Measurements from ENCODE around the gene RANBP3. TPM values are rescaled to one million over a fixed set of nuclear protein-coding genes. Genes with fewer than 3 reads are reported as not detected.
"Not testable (repeated sequence)": the region's sequence is repeated elsewhere in the genome, so short reads cannot be mapped to it uniquely, and the experiment has no call there.

RANBP3 gene
- polyA plus RNA-seq, 10 donors, result 38.4 to 50.4 (median 46.4) TPM

- no peak for DNase-seq
These were observed 32.2 kb upstream of the RANBP3 start for GRCh38 chr19:6010107-6010506.

GRCh38 chr19:6007866-6008265 is 29.9 kb upstream of the RANBP3 start:
- no peak for DNase-seq

GRCh38 chr19:6006896-6007295 is 29.0 kb upstream of the RANBP3 start:
- DNase-seq, result no peak

GRCh38 chr19:6006070-6006446 is 28.1 kb upstream of the RANBP3 start:
- DNase-seq, result not testable (repeated sequence)

- DNase-seq, result no peak
These were observed 27.6 kb upstream of the RANBP3 start for GRCh38 chr19:6005321-6006069.

GRCh38 chr19:6003976-6004375 is 26.0 kb upstream of the RANBP3 start:
- DNase-seq, result no peak

GRCh38 chr19:6002591-6002990 is 24.7 kb upstream of the RANBP3 start:
- no peak for DNase-seq

GRCh38 chr19:6000228-6000847 is 22.4 kb upstream of the RANBP3 start:
- DNase-seq, result no peak

GRCh38 chr19:5999693-6000092 is 21.8 kb upstream of the RANBP3 start:
- no peak for DNase-seq

GRCh38 chr19:5997371-5997770 is 19.4 kb upstream of the RANBP3 start:
- DNase-seq, result no peak

- DNase-seq, result no peak
These were observed 18.8 kb upstream of the RANBP3 start for GRCh38 chr19:5996623-5997320.

- no peak for DNase-seq
These were observed 18.2 kb upstream of the RANBP3 start for GRCh38 chr19:5996102-5996501.

GRCh38 chr19:5995606-5996005 is 17.7 kb upstream of the RANBP3 start:
- DNase-seq, result no peak

GRCh38 chr19:5994405-5995165 is 16.6 kb upstream of the RANBP3 start:
- no peak for DNase-seq

- DNase-seq, result peak in 2 of 3 donors; percentile 67 to 87
These were observed 15.9 kb upstream of the RANBP3 start for GRCh38 chr19:5993648-5994358.

- DNase-seq, result peak in 1 of 3 donors; percentile 74
These were observed 15.3 kb upstream of the RANBP3 start for GRCh38 chr19:5993201-5993600.

- DNase-seq, result no peak
These were observed 14.8 kb upstream of the RANBP3 start for GRCh38 chr19:5992756-5993155.

- DNase-seq, result no peak
These were observed 13.4 kb upstream of the RANBP3 start for GRCh38 chr19:5991244-5991838.

GRCh38 chr19:5990289-5990797 is 12.4 kb upstream of the RANBP3 start:
- no peak for DNase-seq

- DNase-seq, result no peak
These were observed 11.6 kb upstream of the RANBP3 start for GRCh38 chr19:5989388-5990074.

All from muscle of back (tissue), 11 donors.